ENCODE measurements around the gene SPEG. TPM values are rescaled to one million over a fixed set of nuclear protein-coding genes. Genes with fewer than 3 reads are reported as not detected.
A peak's percentile ranks its signal among the peaks of the same experiment; 100 is the strongest.

The SPEG gene
- total RNA-seq, 1 donor from 2014 or later: 1.5 TPM

GRCh38 chr2:219492575-219492974 lies 57.9 kb downstream of the SPEG start:
- no peak for DNase-seq (ENCODE audit: low spot score)
- ATAC-seq: no peak

- no peak for ATAC-seq
- no peak for DNase-seq (ENCODE audit: low spot score)
Observed at GRCh38 chr2:219493086-219493485, 58.4 kb downstream of the SPEG start.

GRCh38 chr2:219494952-219495530 lies 60.4 kb downstream of the SPEG start:
- no peak for DNase-seq (ENCODE audit: low spot score)
- no peak for ATAC-seq

GRCh38 chr2:219495531-219496122 lies 61.0 kb downstream of the SPEG start:
- DNase-seq (ENCODE audit: low spot score) (peak; percentile 53), ATAC-seq (peak; percentile 12)

- no peak for DNase-seq (ENCODE audit: low spot score)
- no peak for ATAC-seq
Observed at GRCh38 chr2:219496247-219496824, 61.7 kb downstream of the SPEG start.

- DNase-seq (ENCODE audit: low spot score) (no peak), ATAC-seq (no peak)
Observed at GRCh38 chr2:219496825-219497494, 62.3 kb downstream of the SPEG start.

GRCh38 chr2:219497495-219498279 lies 63.0 kb downstream of the SPEG start:
- ATAC-seq (peak; percentile 79), DNase-seq (ENCODE audit: low spot score) (peak; percentile 90)

- DNase-seq (ENCODE audit: low spot score): peak; percentile 98
- peak; percentile 87 for ATAC-seq
Observed at GRCh38 chr2:219498280-219499057, 63.8 kb downstream of the SPEG start, which contains the start of gene GMPPA. Gene GMPPA (plus strand): TSS chr2:219498891. CDS start chr2:219499976, 1,085 bp downstream.

- no peak for DNase-seq (ENCODE audit: low spot score)
- ATAC-seq: no peak
Observed at GRCh38 chr2:219499058-219499307, 64.3 kb downstream of the SPEG start.

- no peak for ATAC-seq
- DNase-seq (ENCODE audit: low spot score): no peak
Observed at GRCh38 chr2:219499555-219499954, 64.9 kb downstream of the SPEG start.

- no peak for DNase-seq (ENCODE audit: low spot score)
- no peak for ATAC-seq
Observed at GRCh38 chr2:219500135-219500534, 65.5 kb downstream of the SPEG start.

- no peak for DNase-seq (ENCODE audit: low spot score)
- no peak for ATAC-seq
Observed at GRCh38 chr2:219501849-219502248, 67.2 kb downstream of the SPEG start.

GRCh38 chr2:219502618-219503017 lies 68.0 kb downstream of the SPEG start:
- DNase-seq (ENCODE audit: low spot score): no peak
- ATAC-seq: no peak

GRCh38 chr2:219505585-219505984 lies 70.9 kb downstream of the SPEG start:
- DNase-seq (ENCODE audit: low spot score) (no peak), ATAC-seq (no peak)

GRCh38 chr2:219506153-219506801 lies 71.6 kb downstream of the SPEG start:
- no peak for ATAC-seq
- no peak for DNase-seq (ENCODE audit: low spot score)

GRCh38 chr2:219506802-219507526 lies 72.3 kb downstream of the SPEG start:
- ATAC-seq: no peak
- no peak for DNase-seq (ENCODE audit: low spot score)

GRCh38 chr2:219507581-219508443 lies 73.2 kb downstream of the SPEG start:
- no peak for DNase-seq (ENCODE audit: low spot score)
- no peak for ATAC-seq

GRCh38 chr2:219508444-219508734 lies 73.7 kb downstream of the SPEG start:
- no peak for DNase-seq (ENCODE audit: low spot score)
- no peak for ATAC-seq
